DMS53 treated with DMSO at 0.1 percent for 48 hours (cell line): Measurements from ENCODE around the gene IL17A.

Experiments used
- DNase-seq: peaks from one replicate; lab custom pipeline; 2025; ENCODE audit not compliant: unreplicated experiment; lab: John Stamatoyannopoulos, UW

IL17A gene

GRCh38 chr6:52186075-52186474, at the start of gene IL17A:
IL17A (plus strand) TSS chr6:52186375; CDS start chr6:52186432, 57 bp downstream.
- no peak for DNase-seq

GRCh38 chr6:52136934-52137467, 49.2 kb upstream of the IL17A start:
- DNase-seq, result no peak

- DNase-seq, result no peak
Measured at GRCh38 chr6:52138284-52138683, 47.9 kb upstream of the IL17A start.

GRCh38 chr6:52139985-52140680, 46.0 kb upstream of the IL17A start:
- DNase-seq, result no peak

GRCh38 chr6:52141596-52141995, 44.6 kb upstream of the IL17A start:
- no peak for DNase-seq

- no peak for DNase-seq
Measured at GRCh38 chr6:52142556-52142955, 43.6 kb upstream of the IL17A start.

GRCh38 chr6:52143551-52143950, 42.6 kb upstream of the IL17A start:
- no peak for DNase-seq

GRCh38 chr6:52144196-52145076, 41.7 kb upstream of the IL17A start:
- DNase-seq, result no peak

- DNase-seq, result no peak
Measured at GRCh38 chr6:52146851-52147445, 39.2 kb upstream of the IL17A start.

GRCh38 chr6:52149076-52149475, 37.1 kb upstream of the IL17A start:
- no peak for DNase-seq

- no peak for DNase-seq
Measured at GRCh38 chr6:52149949-52150348, 36.2 kb upstream of the IL17A start.

- no peak for DNase-seq
Measured at GRCh38 chr6:52152070-52152423, 34.1 kb upstream of the IL17A start.

- DNase-seq, result no peak
Measured at GRCh38 chr6:52152711-52153160, 33.4 kb upstream of the IL17A start.

- no peak for DNase-seq
Measured at GRCh38 chr6:52154381-52154780, 31.8 kb upstream of the IL17A start.

- peak; percentile 6 for DNase-seq
Measured at GRCh38 chr6:52155791-52156576, 30.2 kb upstream of the IL17A start.

- no peak for DNase-seq
Measured at GRCh38 chr6:52157301-52157941, 28.8 kb upstream of the IL17A start.

- DNase-seq, result no peak
Measured at GRCh38 chr6:52160472-52161104, 25.6 kb upstream of the IL17A start.

- DNase-seq, result no peak
Measured at GRCh38 chr6:52161689-52162438, 24.3 kb upstream of the IL17A start.
